Kidney epithelial cell (primary cell): ENCODE measurements around the gene C2CD4B. TPM values are rescaled to one million over a fixed set of nuclear protein-coding genes. Genes with fewer than 3 reads are reported as not detected.

ENCODE experiments used
- DNase-seq: peaks from one replicate; pipeline ENCODE4 v3.0.0-alpha.2; 2010; ENCODE audit warnings: low read depth
- H3K27me3 ChIP-seq: 2 replicates; pipeline ENCODE4 v1.6.0; 2011; ENCODE audit warnings: low read length; ENCODE audit not compliant: control insufficient read depth, insufficient read depth
- H3K36me3 ChIP-seq: 2 replicates; pipeline ENCODE4 v1.5.1; 2011; ENCODE audit warnings: low read length; ENCODE audit not compliant: control insufficient read depth, insufficient read depth
- H3K4me3 ChIP-seq: 2 replicates; pipeline ENCODE4 v1.5.1; 2011; ENCODE audit warnings: low read depth, mild to moderate bottlenecking, control low read depth, low read length
- total RNA-seq: library from RNA; depleted of rRNA; stranded (reverse); fragments of >200 nt; gene quantifications from 2 replicates; pipeline ENCODE4 v1.2.3, GENCODE V29; 2015
- TF ChIP-seq, protein P1 (sequence below): IDR thresholded peaks from 2 replicates; pipeline ENCODE4 v1.5.1; 2011; ENCODE audit warnings: mild to moderate bottlenecking, moderate library complexity, low read length, control low read depth, inconsistent platforms; ENCODE audit not compliant: insufficient read depth, poor library complexity, severe bottlenecking

Gene C2CD4B
- total RNA-seq, 1 donor from 2014 or later, result 0.13 TPM

DNA sequence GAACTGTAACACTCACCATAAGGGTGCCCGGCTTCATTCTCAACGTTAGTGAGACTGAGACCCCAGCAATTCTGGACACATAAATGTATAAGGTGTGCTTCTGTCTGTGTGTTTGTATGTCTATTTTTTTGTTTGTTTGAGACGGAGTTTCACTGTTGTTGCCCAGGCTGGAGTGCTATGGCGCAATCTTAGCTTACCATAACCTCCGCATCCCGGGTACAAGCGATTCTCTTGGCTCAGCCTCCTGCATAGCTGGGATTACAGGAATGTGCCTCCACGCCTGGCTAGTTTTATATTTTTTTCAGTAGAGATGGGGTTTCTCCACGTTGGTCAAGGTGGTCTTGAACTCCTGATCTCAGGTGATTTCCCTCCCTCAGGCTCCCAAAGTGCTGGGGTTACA lies 43.3 kb upstream of the C2CD4B start:
- H3K4me3 ChIP-seq, result no peak overlapping the region
- no peak for DNase-seq
- TF ChIP-seq, protein P1, sequence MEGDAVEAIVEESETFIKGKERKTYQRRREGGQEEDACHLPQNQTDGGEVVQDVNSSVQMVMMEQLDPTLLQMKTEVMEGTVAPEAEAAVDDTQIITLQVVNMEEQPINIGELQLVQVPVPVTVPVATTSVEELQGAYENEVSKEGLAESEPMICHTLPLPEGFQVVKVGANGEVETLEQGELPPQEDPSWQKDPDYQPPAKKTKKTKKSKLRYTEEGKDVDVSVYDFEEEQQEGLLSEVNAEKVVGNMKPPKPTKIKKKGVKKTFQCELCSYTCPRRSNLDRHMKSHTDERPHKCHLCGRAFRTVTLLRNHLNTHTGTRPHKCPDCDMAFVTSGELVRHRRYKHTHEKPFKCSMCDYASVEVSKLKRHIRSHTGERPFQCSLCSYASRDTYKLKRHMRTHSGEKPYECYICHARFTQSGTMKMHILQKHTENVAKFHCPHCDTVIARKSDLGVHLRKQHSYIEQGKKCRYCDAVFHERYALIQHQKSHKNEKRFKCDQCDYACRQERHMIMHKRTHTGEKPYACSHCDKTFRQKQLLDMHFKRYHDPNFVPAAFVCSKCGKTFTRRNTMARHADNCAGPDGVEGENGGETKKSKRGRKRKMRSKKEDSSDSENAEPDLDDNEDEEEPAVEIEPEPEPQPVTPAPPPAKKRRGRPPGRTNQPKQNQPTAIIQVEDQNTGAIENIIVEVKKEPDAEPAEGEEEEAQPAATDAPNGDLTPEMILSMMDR, result no peak
- no peaks in the 10 kb centered on the region for H3K36me3 ChIP-seq
- H3K27me3 ChIP-seq, result no peaks in the 10 kb centered on the region

DNA sequence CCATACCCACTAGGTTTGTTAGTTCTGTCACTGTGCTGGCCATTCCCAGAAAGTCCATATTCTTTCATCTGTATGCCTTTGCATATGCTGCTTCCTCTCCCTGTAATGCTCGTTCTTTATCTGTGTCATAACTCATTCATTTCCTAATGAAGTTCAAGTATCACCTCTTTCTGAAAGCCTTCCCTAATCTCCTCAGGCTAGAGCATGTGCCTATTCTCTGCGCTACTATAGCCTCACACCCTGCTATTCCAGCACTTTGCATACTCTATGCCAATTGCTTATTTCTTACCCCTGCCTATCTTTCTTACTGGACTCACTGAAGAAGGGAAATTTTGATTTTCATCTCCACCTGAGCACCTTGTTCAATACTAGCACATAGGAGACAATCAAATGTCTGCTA lies 25.6 kb upstream of the C2CD4B start:
- H3K36me3 ChIP-seq, result no peaks in the 10 kb centered on the region
- DNase-seq, result no peak
- no peaks in the 10 kb centered on the region for H3K27me3 ChIP-seq
- no peak overlapping the region for H3K4me3 ChIP-seq
- TF ChIP-seq, protein P1, result no peak

DNA sequence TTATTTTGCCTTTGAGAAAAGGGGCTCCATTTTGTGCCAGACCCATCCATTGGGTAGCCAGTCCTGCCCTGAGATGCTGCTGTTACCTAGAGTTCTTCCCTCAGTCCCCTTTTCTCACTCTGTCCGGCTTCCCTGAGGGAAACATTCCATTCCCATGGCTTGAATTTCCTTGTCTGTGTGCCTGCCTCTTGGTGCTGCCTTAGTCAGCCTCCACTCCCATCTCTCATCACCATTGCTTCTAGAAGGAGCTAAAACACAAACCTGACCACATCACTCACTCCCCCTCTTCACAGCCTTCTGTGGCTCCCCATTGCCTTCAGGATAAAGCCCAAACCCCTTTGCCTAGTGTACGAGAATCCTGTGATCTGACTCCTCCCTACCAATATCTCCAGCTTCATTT lies 25.2 kb upstream of the C2CD4B start:
- Histone ChIP-seq H3K4me3 (no peak overlapping the region), H3K27me3 (no peaks in the 10 kb centered on the region), H3K36me3 (no peaks in the 10 kb centered on the region)
- DNase-seq, result no peak
- TF ChIP-seq, protein P1, result no peak

DNA sequence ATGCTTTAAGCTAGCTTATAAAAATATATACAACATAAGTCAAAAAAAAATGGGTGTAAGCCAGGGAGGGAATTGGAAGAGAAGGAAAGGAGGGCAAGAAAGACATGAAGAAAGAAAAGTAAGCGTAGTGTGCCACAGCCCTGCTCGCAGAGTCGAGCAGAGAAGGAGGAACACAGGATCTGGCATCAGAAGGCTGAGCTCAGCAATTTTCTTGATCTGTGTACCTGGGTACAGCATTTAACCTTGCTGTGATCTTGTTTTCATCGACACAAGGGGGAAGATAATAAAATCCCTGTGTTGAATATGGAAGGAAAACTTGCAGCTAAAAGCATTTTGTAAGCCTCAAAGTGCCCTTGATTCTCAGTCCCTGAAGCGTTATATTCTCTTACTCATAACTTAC lies 23.7 kb upstream of the C2CD4B start:
- Histone ChIP-seq H3K4me3 (no peak overlapping the region), H3K27me3 (no peaks in the 10 kb centered on the region), H3K36me3 (no peaks in the 10 kb centered on the region)
- no peak for DNase-seq
- TF ChIP-seq, protein P1, result no peak

DNA sequence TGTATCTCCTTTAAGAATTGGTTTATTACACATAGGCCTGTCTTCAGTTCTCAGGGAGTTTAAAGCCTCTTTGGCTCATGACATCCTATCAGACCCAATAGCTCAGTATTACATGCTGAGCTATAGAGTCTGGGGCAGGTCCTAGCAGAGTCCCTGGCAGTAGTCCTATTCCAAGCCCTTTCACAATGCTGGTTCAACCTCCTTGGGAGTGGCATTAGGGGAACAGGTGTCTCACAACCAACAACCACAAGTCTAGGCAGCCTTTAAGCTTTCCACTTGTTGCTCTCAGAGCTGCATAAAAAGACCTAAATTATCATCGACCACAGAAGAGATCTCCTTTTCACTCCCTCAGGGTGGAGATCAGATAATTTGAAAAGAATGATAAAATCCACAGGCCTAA lies 22.8 kb upstream of the C2CD4B start:
- no peaks in the 10 kb centered on the region for H3K36me3 ChIP-seq
- no peak overlapping the region for H3K4me3 ChIP-seq
- no peak for DNase-seq
- H3K27me3 ChIP-seq, result no peaks in the 10 kb centered on the region
- TF ChIP-seq, protein P1, result no peak

DNA sequence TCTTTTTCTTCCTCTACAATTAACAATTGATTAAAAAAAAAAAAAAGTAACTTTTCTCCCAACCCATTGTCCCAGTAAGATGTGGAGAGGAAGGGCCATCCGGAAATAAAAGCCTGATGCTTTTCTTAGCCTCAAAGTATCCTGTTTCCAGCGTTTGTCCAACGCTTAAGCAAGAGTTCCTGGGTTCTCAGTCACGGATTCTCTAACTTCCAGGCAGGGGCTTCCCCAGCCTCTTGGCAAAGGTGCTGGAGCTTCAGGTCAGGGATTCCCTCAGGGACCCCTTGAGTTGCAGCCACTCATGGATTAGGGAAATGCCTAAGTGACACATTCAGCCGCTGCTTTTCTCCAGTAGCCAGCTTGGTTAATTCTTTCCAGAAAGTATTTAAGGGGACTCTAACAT lies 22.3 kb upstream of the C2CD4B start:
- H3K27me3 ChIP-seq, result no peaks in the 10 kb centered on the region
- no peaks in the 10 kb centered on the region for H3K36me3 ChIP-seq
- no peak overlapping the region for H3K4me3 ChIP-seq
- TF ChIP-seq, protein P1, result no peak
- DNase-seq, result no peak
